H9 (cell line): Measurements from ENCODE around the gene SLC29A2. TPM values are rescaled to one million over a fixed set of nuclear protein-coding genes. Genes with fewer than 3 reads are reported as not detected.
A peak's percentile ranks its signal among the peaks of the same experiment; 100 is the strongest.
"Not testable (repeated sequence)": the region's sequence is repeated elsewhere in the genome, so short reads cannot be mapped to it uniquely, and the experiment has no call there.

Experiments
- DNase-seq: peaks from one replicate; pipeline ENCODE4 v3.0.0-alpha.2; 2017
- H2AFZ ChIP-seq: one replicate; pipeline ENCODE4 v1.6.1; 2013; ENCODE audit warnings: mild to moderate bottlenecking, low read length, control low read depth, moderate library complexity
- H2AK5ac ChIP-seq: 2 replicates; pipeline ENCODE4 v1.6.1; 2013; ENCODE audit warnings: low read length, control low read depth, mixed read lengths; ENCODE audit not compliant: insufficient read length
- H2BK120ac ChIP-seq: one replicate; pipeline ENCODE4 v1.6.1; 2013; ENCODE audit warnings: low read depth, mild to moderate bottlenecking, low read length, control low read depth, inconsistent platforms; ENCODE audit not compliant: poor library complexity, severe bottlenecking
- H2BK12ac ChIP-seq: 2 replicates; pipeline ENCODE4 v1.6.1; 2013; ENCODE audit warnings: low read length, control low read depth, mixed read lengths, low read depth; ENCODE audit not compliant: insufficient read length
- H2BK15ac ChIP-seq: 2 replicates; pipeline ENCODE4 v1.6.1; 2013; ENCODE audit warnings: low read depth, low read length, control low read depth
- H2BK20ac ChIP-seq: one replicate; pipeline ENCODE4 v1.6.1; 2013; ENCODE audit warnings: low read depth, mild to moderate bottlenecking, low read length, control low read depth, inconsistent platforms; ENCODE audit not compliant: poor library complexity, severe bottlenecking
- H2BK5ac ChIP-seq: 2 replicates; pipeline ENCODE4 v1.6.1; 2013; ENCODE audit warnings: low read length, control low read depth, mixed read lengths; ENCODE audit not compliant: insufficient read length
- H3K14ac ChIP-seq: 2 replicates; pipeline ENCODE4 v1.6.1; 2013; ENCODE audit warnings: low read length, control low read depth; ENCODE audit not compliant: insufficient read depth
- H3K18ac ChIP-seq: 2 replicates; pipeline ENCODE4 v1.6.1; 2013; ENCODE audit warnings: low read depth, mild to moderate bottlenecking, mixed read lengths, low read length, control low read depth; ENCODE audit not compliant: insufficient read length
- H3K23ac ChIP-seq: 2 replicates; pipeline ENCODE4 v1.6.1; 2013; ENCODE audit warnings: low read length, control low read depth, mixed read lengths, low read depth; ENCODE audit not compliant: insufficient read length
- H3K23me2 ChIP-seq: 2 replicates; pipeline ENCODE4 v1.6.1; 2013; ENCODE audit warnings: low read depth, mild to moderate bottlenecking, mixed read lengths, low read length, control low read depth; ENCODE audit not compliant: insufficient read length, poor library complexity, severe bottlenecking
- H3K27ac ChIP-seq: 2 replicates; pipeline ENCODE4 v1.5.1; 2013; ENCODE audit warnings: low read length, control low read depth, mixed read lengths, low read depth; ENCODE audit not compliant: insufficient read length
- H3K27me3 ChIP-seq: 2 replicates; pipeline ENCODE4 v1.6.1; 2013; ENCODE audit warnings: low read length, control low read depth, inconsistent platforms; ENCODE audit not compliant: insufficient read depth
- H3K4ac ChIP-seq: 2 replicates; pipeline ENCODE4 v1.6.1; 2013; ENCODE audit warnings: low read depth, mild to moderate bottlenecking, control low read depth, inconsistent platforms, low read length, moderate library complexity
- H3K4me1 ChIP-seq: 2 replicates; pipeline ENCODE4 v1.6.1; 2013; ENCODE audit warnings: low read length, control low read depth, inconsistent platforms; ENCODE audit not compliant: insufficient read depth
- H3K4me2 ChIP-seq: 2 replicates; pipeline ENCODE4 v1.6.1; 2013; ENCODE audit warnings: low read length, control low read depth, mixed read lengths; ENCODE audit not compliant: insufficient read length, insufficient read depth
- H3K56ac ChIP-seq: 2 replicates; pipeline ENCODE4 v1.6.1; 2013; ENCODE audit warnings: low read depth, mild to moderate bottlenecking, mixed read lengths, low read length, control low read depth; ENCODE audit not compliant: insufficient read length
- H3K79me1 ChIP-seq: 2 replicates; pipeline ENCODE4 v1.6.1; 2013; ENCODE audit warnings: low read depth, mild to moderate bottlenecking, moderate library complexity, low read length, control low read depth, inconsistent platforms; ENCODE audit not compliant: insufficient read depth, poor library complexity, severe bottlenecking
- H3K79me2 ChIP-seq: 2 replicates; pipeline ENCODE4 v1.6.1; 2013; ENCODE audit warnings: low read length, control low read depth, inconsistent platforms; ENCODE audit not compliant: insufficient read depth
- H3K9ac ChIP-seq: 2 replicates; pipeline ENCODE4 v1.6.1; 2013; ENCODE audit warnings: low read length, control low read depth, mixed read lengths; ENCODE audit not compliant: insufficient read length; ENCODE audit errors: extremely low read depth
- H3K9me3 ChIP-seq: one replicate; pipeline ENCODE4 v1.6.1; 2013; ENCODE audit warnings: low read depth, low read length, inconsistent platforms; ENCODE audit not compliant: control insufficient read depth
- H3T11ph ChIP-seq: one replicate; pipeline ENCODE4 v1.6.1; 2013; ENCODE audit warnings: mild to moderate bottlenecking, low read length, control low read depth, inconsistent platforms
- H4K20me1 ChIP-seq: one replicate; pipeline ENCODE4 v1.6.1; 2013; ENCODE audit not compliant: control insufficient read depth, insufficient read length, insufficient read depth
- H4K5ac ChIP-seq: 2 replicates; pipeline ENCODE4 v1.6.1; 2013; ENCODE audit warnings: low read depth, mild to moderate bottlenecking, mixed read lengths, low read length, control low read depth; ENCODE audit not compliant: insufficient read length
- H4K8ac ChIP-seq: replicated peaks from 2 replicates; pipeline ENCODE4 v1.6.1; 2013; ENCODE audit warnings: low read length, control low read depth, mixed read lengths, low read depth; ENCODE audit not compliant: insufficient read length
- H4K91ac ChIP-seq: 2 replicates; pipeline ENCODE4 v1.6.1; 2013; ENCODE audit warnings: low read depth, mild to moderate bottlenecking, moderate library complexity, mixed read lengths, low read length, control low read depth; ENCODE audit not compliant: insufficient read length
- H3K27ac Mint-ChIP-seq, 3 experiments: 2 replicates in 2 of 3; 3 replicates in 1 of 3; pipeline ENCODE4 v1.8.0; 2020 to 2021; ENCODE audit warnings: mixed read lengths in 3 of 3, mild to moderate bottlenecking in 1 of 3, moderate library complexity in 1 of 3
- H3K27me3 Mint-ChIP-seq: 2 replicates; pipeline ENCODE4 v1.8.0; 2021; ENCODE audit warnings: low read depth, mild to moderate bottlenecking, moderate library complexity, mixed read lengths
- H3K36me3 Mint-ChIP-seq, 3 experiments: 2 replicates in 2 of 3; 3 replicates in 1 of 3; pipeline ENCODE4 v1.8.0; 2020 to 2021; ENCODE audit warnings: low read depth in 3 of 3, mixed read lengths in 3 of 3; ENCODE audit not compliant: insufficient read depth in 1 of 3
- H3K4me1 Mint-ChIP-seq, 2 experiments: 2 replicates each; pipeline ENCODE4 v1.8.0; 2020; ENCODE audit warnings: mixed read lengths in 2 of 2
- H3K4me3 Mint-ChIP-seq, 2 experiments: 2 replicates in 1 of 2; 3 replicates in 1 of 2; pipeline ENCODE4 v1.8.0; 2020 to 2021; ENCODE audit warnings: mild to moderate bottlenecking in 2 of 2, mixed read lengths in 2 of 2, moderate library complexity in 1 of 2
- H3K9me3 Mint-ChIP-seq, 2 experiments: 2 replicates in 1 of 2; 3 replicates in 1 of 2; pipeline ENCODE4 v1.8.0; 2020; ENCODE audit warnings: mild to moderate bottlenecking in 2 of 2, mixed read lengths in 2 of 2, moderate library complexity in 1 of 2
- CTCF ChIP-seq: fragments of 200-600 bp; sonication (generic); conservative IDR thresholded peaks from 3 replicates; pipeline ENCODE4 v1.8.0; 2021; ENCODE audit warnings: antibody characterized with exemption, mild to moderate bottlenecking
- WGBS: extraction: QIAGEN DNeasy Blood & Tissue Kit; methylation state at CpG from one replicate; pipeline ENCODE4 v1.1.7; 2013; ENCODE audit warnings: missing lambda C conversion rate, low lambda C conversion rate, mixed read lengths; ENCODE audit not compliant: insufficient read length; ENCODE audit errors: extremely low coverage; 5-methylcytosine and 5-hydroxymethylcytosine counted together
- total RNA-seq: library from RNA; stranded (reverse); gene quantifications from 2 replicates; pipeline ENCODE4 v1.2.1, GENCODE V29; 2021

SLC29A2 gene
- total RNA-seq, 1 experiment from 2014 or later: 29.8 TPM

DNA sequence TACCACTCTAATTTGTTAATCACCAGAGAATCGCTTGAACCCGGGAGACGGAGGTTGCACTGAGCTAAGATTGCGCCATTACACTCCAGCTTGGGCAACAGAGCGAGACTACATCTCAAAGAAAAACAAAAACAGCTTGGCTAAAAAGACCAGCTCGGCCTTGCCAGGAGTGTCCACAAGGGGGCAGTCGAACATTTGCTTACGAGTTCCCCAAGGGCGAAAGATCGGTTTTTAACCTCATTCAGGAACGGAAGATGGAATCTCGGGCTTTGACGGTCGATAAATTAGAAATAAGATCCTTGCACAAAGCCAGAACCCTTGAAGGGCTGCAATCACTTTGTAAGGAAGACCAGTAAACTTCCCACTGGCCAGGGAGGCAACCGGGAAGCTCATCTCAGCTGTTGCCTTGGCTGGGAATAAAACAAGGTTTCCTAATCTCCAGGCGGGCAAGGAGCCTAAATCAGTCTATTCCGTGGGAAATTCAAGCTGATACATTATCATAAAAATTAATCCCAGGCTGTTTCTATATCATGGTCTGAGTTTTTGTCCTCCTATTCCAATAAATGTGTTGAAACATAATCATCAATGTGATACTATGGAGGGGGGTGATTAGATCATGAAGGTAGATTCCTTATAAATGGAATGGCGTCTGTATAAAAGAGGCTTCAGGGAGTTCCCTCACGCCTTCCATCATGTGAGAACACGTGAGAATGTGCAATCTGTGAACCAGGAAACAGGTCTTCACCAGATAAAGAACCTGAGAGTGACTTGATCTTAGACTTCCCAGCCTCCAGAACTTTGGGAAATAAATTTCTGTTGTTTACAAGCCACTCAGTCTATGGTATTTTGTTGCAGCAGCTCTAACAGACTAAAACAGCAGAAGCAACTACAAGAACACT, 14.9 kb upstream of the SLC29A2 start:
- peak overlapping the region; percentile 100 for H2AFZ ChIP-seq
- no peaks in the 10 kb centered on the region for H4K20me1 ChIP-seq
- no peaks in the 10 kb centered on the region for H3K79me1 ChIP-seq
- H4K8ac ChIP-seq: no peak overlapping the region
- H2BK15ac ChIP-seq: no peak overlapping the region
- no peak overlapping the region for H2BK5ac ChIP-seq
- no peak overlapping the region for H3K27ac ChIP-seq
- H3K4me1 ChIP-seq: no peaks in the 10 kb centered on the region
- Mint-ChIP-seq H3K4me3 (peak overlapping the region; percentile 44 to 55; a peak in 4 of 5 replicates), H3K4me1 (peaks cover 0 to 5% of the 10 kb centered on the region in 2 experiments; a peak in 3 of 4 replicates), H3K36me3 (no peaks in the 10 kb centered on the region), H3K27me3 (peaks cover 14% of the 10 kb centered on the region), H3K27ac (peak overlapping the region in 1 of 3 experiments; percentile 52; a peak in 2 of 7 replicates), H3K9me3 (no peaks in the 10 kb centered on the region)
- H3K18ac ChIP-seq: no peak overlapping the region
- no peak overlapping the region for H4K91ac ChIP-seq
- no peaks in the 10 kb centered on the region for H3K9me3 ChIP-seq
- peak overlapping the region; percentile 54 for H3K4me2 ChIP-seq
- H3K4ac ChIP-seq: no peak overlapping the region
- TF ChIP-seq CTCF: peak; percentile 96
- H3K14ac ChIP-seq: no peak overlapping the region
- no CpG with 5 or more reads among the region's 20 CpGs for WGBS
- peak; percentile 87 for DNase-seq
- no peak overlapping the region for H3K23ac ChIP-seq
- no peak overlapping the region for H3K9ac ChIP-seq
- H2BK20ac ChIP-seq: no peak overlapping the region
- H2AK5ac ChIP-seq: no peak overlapping the region
- no peak overlapping the region for H2BK12ac ChIP-seq
- no peaks in the 10 kb centered on the region for H3K79me2 ChIP-seq
- H3K27me3 ChIP-seq: no peaks in the 10 kb centered on the region
- H3T11ph ChIP-seq: no peak overlapping the region
- no peak overlapping the region for H2BK120ac ChIP-seq
- H4K5ac ChIP-seq: no peak overlapping the region
- H3K56ac ChIP-seq: no peak overlapping the region
- H3K23me2 ChIP-seq: peaks cover 2% of the 10 kb centered on the region

DNA sequence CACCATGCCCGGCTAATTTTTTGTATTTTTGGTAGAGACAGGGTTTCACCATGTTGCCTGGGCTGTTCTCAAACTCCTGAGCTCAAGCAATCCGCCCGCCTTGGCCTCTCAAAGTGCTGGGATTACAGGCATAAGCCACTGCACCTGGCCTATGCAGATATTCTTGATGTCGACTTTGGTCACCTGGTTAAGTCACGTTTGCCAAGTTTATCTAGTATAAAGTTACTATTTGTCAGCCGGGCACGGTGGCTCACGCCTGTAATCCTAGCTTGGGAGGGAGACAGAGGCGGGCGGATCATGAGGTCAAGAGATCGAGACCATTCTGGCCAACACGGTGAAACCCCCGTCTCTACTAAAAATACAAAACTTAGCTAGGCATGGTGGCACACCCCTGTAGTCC, 12.8 kb upstream of the SLC29A2 start:
- H3K18ac ChIP-seq, H2AFZ ChIP-seq, H3K27ac ChIP-seq, H3T11ph ChIP-seq, H3K9ac ChIP-seq, DNase-seq, H2AK5ac ChIP-seq, H3K14ac ChIP-seq, H3K4me3 Mint-ChIP-seq, H2BK15ac ChIP-seq, H3K79me1 ChIP-seq, H4K5ac ChIP-seq, H2BK120ac ChIP-seq, H3K79me2 ChIP-seq, H2BK5ac ChIP-seq, H3K23ac ChIP-seq, H3K9me3 ChIP-seq, H3K36me3 Mint-ChIP-seq, H3K4me1 ChIP-seq, H4K8ac ChIP-seq, H3K56ac ChIP-seq, H3K4ac ChIP-seq, H3K27ac Mint-ChIP-seq, H3K4me2 ChIP-seq, H2BK12ac ChIP-seq, H2BK20ac ChIP-seq, H3K9me3 Mint-ChIP-seq, H3K23me2 ChIP-seq, H3K27me3 ChIP-seq, H4K20me1 ChIP-seq, H4K91ac ChIP-seq: not testable (repeated sequence)
- H3K4me1 Mint-ChIP-seq: peaks cover 4 to 10% of the 10 kb centered on the region in 2 experiments
- H3K27me3 Mint-ChIP-seq: peaks cover 10% of the 10 kb centered on the region
- no CpG with 5 or more reads among the region's 13 CpGs for WGBS
